Activated CD4-positive, alpha-beta T cell treated with anti-CD3 and anti-CD28 coated beads, Interleukin-10, Interleukin-2, amounts not matched to agents 100 ng/mL and 50 ng/mL, durations not matched to agents 16 hours and 8 hours (primary cell): ENCODE data around the gene SIL1.
"Not testable (repeated sequence)": the region's sequence is repeated elsewhere in the genome, so short reads cannot be mapped to it uniquely, and the experiment has no call there.

Source experiments
- DNase-seq: peaks from one replicate; pipeline ENCODE4 v3.0.0-alpha.2; 2020

The SIL1 gene

DNA sequence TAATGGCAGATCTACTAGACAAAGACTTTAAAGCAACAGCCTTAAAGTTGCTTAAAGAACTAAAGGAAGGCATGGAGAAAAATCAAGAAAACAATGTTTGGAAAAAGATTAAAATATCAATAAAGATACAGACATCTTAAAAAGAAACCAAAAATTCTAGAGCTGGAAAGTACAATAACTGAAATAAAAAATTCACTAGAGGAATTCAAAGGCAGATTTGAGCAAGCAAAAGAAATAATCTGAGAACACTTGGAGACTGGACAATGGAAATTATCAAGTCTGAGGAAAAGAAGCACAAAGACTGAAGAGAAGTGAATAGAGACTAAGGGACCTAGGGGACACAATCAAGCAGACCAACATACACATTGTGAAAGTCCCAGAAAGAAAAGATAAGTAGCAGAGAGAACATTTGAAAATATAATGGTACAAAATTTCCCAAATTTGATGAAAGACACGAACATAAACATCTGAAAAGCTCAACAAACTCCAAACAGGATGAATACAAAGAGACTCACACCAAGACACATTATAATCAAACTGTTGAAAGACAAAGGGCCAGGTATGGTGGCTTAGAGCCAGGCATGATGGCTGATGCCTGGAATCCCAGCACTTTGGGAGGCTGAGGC lies 26.3 kb downstream of the SIL1 start:
- DNase-seq: no peak

DNA sequence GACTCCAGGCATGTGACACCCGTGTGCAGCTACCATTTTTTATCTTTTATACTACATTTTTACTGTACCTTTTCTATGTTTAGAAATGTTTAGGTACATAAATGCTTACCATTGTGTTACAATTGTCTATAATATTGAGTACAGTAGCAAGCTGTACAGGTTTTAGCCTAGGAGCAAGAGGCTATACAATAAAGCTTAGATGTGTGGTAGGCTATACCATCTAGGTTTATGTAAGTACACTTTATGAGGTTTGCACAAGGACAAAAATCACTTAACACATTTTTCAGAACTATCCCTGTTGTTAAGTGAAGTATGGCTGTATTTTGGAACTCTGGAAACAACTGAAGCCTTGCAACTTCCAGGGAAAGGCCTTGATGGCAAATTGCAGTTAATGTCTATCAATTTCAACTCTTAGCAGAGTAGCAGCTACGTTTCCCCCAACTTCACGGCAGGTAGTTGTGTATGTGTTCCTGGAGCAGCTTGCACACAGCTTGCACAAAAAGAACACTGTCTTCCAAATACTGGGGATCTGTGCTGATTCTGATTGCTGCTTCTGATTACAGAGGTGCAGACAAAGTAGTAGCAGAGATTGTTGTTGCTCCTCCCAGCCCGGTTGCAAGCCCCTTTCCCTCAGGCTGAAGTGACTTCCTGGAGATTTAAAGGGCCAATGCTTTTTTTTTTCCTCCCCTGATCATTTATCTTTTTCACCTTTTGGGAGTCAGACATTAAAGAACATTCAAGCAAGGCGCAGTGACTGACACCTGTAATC lies 30.0 kb downstream of the SIL1 start:
- DNase-seq: no peak

DNA sequence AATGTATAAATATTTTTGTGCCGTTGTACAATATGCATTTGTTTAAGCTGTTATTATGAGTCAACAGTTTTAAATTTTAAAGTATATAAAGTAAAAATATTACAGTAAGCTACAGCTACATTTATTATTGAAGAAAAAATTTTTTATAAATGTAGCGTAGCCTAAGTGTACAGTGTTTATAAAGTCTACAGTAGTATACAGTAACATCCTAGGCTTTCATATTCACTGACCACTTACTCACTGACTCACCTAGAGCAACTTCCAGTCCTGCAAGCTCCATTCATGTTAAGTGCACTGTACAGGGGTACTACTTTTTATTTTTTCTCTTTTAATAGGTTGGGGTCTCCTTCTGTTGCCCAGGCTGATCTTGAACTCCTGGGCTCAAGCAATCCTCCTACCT lies 30.6 kb downstream of the SIL1 start:
- no peak for DNase-seq

DNA sequence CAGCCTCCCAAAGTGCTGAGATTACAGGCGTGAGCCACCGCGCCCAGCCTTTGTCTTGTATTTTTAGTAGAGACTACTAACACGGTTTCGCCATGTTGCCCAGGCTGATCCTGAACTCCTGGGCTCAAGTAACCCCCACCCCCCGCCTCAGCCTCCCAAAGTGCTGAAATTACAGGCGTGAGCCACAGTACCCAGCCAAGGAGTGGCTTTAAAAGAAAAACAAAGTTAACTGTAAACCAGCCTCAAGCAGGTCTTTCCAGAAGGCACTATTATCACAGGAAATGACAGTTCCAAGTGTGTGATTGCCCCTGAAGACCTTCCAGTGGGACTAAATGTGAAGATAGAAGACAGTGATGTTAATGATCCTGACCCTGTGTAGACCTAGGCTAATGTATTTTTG lies 31.1 kb downstream of the SIL1 start:
- DNase-seq: no peak

DNA sequence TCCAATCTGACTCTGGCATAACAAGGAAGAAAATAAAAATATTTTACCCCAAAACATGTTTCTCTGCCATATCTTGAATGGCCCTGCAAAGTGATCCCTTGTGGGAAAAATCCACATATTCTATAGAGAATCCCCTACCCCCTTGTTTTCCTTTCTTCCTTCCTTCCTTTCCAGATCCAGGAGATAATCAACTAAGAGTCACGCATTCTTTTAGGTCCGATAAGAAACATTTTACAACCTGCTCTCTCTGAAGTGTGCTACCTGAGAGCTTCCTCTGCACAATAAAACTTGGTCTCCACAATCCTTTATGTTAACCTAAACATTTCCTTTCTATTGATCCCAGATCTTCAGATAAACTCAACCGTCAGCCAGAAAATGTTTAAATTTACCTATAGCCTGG lies 33.3 kb downstream of the SIL1 start:
- not testable (repeated sequence) for DNase-seq

DNA sequence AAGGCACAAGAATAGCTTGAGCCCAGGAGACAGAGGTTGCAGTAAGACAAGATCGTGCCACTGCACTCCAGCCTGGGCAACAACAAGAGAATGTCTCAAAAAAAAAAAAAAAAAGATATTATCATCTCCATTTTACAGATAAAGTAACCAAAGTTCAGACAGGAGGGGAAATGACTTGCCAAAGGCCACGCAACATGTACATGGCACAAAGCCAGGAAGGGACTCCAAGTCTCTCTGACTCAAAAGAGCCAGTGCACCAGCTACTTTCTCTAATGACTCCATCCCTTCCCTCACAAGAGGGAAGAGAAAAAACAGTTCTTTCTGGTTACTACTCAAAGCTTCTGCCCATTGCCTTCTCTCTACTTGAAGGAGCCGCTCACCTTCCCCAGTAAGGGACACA lies 34.1 kb downstream of the SIL1 start:
- DNase-seq: peak; percentile 19

DNA sequence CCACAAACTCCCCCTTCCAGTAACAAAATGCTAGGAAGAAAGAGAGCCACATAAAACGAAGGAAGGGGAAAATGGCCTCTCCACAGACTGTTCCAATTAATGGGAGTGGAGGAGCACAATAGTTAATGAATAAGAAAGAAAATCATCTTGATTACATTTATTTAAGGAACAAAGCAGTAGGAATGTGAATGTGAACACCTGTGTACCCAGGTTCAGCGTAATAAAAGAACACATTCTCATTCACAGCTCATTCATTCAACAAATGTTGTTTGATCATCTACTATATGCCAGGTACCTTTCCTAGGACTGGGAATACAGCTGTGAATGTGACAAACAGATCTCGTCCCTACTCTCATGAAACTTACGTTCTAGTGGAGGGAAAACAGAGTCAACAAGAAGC lies 35.7 kb downstream of the SIL1 start:
- no peak for DNase-seq

DNA sequence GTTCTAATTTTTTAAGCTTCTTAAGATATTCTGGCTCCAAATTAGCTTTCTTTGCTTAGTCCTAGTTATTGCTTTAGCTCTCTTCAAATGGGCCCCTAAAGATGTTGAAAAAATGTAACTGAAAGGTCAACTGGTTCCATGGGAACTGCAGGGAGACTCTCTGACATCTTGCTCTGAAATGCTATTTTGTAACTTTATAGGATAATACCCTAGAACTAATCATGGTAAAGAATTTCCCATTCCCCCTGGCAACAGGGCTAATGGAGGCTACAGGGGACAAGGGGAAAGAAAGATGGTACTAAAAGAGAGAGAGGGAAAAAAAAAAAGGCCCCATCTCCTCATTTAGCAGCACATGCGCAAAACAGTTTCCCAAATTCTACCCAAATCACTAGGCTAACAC lies 39.4 kb downstream of the SIL1 start:
- no peak for DNase-seq

DNA sequence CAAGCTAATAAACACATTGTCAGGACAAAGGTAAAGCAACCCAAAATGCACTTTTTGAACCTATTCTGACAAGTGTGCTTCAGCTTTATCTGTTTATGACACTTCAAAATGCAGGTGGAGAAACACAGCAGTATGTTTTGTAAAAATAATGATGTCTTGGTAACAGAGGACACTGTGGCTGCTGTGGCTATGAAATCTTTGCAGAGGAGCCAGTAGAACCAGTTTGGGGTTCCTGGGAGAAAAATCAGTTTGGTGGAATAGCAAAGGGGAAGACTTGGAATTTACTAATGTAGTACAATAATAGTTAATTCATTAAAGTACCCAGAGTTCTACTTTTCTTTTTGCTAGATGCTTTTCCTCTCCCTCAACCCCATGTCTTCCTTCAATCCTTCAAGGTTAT lies 40.6 kb downstream of the SIL1 start:
- no peak for DNase-seq

DNA sequence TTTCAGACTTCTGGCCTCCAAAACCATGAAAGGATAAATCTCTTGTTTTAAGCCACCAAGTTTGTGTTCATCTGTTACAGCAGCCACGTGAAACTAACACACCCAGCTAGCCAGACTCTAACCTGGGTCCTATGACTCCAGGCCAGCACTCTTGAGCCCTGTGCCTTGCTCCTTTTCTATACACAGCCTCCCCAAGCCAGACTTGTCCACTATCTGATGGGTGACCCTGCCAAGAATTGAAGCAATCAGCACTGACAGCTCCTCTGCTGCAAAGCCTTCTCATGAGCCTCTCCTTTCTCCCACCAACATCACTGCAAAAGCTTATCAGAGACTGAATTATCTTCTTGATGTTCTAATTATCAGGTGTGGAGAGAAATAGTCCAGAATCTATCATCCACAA lies 41.4 kb downstream of the SIL1 start:
- DNase-seq: no peak

DNA sequence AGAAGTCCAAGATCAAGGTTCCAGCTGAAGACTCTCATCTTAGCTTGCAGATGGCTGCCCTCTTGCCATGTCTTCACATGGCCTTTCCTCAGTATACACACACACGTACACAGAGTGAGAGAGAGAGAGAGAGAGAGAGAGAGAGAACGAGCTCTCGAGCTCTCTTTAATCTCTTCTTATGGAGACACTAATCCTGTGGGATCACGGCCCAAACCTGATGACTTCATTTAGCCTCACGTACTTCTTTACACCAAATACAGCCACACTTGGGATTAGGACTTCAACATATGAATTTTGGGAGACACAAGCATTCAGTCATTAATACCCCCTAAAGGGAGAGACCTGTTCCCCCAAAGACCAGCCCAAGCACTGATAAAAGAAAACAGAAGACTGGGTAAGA lies 42.8 kb downstream of the SIL1 start:
- no peak for DNase-seq

DNA sequence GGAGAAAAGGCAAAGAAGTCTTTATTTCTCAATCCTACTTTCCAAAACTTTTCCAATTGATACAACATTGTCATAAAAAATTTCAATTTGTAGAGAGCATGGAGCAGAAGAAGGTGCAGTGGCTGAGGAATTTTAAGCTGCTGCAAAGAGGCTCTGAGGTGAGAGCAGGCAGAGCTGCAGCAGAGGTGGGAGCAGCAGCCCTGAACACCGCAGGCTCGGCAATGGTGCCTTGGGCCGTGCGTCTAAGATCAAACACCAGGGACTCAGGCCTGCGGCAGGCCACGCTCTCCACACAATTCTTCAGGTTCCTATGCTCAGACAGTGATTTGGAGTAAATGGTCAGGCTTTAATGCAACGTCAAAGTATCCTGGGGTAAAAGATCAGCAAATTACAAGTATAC lies 46.3 kb downstream of the SIL1 start:
- DNase-seq: no peak

DNA sequence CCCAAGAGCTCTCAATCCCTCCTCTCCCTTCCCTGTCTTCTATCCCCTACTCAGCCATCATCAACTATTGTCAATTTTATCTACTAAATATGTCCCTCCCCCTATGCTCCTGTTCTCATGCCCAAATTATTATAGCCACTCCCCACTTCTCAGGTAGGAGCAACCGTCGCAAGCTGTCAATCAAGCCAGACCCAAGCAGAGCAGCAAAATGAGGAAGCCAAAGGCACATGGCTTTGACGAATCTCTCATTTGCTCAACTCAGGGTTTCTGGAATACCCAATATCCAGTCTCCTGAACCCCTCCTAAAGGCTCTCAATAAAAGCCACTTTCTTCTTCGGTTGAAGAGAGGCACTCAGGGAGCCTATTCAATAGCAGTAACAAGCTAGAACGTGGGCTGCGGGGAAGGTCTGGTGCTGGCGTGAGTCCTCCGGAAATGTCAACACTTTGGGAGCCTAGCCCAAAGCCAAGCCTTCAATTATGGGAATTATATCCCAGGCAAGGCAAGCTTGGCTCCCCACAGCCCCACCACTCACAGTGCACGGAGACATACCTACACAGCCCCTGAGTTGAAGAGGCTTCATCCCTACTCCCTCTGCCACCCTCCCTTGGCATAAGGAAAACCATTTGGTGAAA lies 47.7 kb downstream of the SIL1 start:
- no peak for DNase-seq

DNA sequence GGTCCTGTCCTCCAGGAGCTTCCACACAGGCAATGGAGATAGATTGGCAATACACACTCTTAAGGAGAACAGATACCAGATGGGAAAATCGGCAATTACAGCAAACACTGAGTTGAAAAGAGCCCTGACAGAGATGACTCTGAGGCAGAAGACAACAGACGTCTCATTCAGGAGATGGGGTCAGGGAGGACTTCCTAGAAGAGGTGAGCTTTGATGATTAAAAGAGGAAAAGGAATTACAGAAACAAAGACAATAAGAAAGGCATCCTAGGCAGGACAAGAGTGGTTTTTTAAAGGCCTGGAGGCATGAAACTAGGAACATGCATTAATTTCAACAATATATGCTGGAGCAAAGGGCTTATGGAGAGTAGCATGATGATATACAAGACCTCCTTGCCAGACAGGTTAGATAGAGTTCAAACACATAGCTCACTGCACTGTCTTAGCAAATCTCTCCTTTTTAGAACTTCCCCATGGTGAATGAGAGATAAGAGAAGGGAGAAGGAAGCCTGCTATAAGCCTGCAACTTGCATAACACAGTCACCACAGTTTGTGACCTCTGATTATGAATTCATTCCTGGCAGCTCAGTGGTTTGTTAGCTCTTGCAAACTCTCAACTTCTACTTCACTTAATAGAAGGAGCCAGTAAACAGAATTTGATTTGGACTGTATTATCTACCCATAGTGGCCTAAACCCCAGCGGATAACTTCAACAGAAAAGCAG lies 48.5 kb downstream of the SIL1 start:
- DNase-seq: no peak

DNA sequence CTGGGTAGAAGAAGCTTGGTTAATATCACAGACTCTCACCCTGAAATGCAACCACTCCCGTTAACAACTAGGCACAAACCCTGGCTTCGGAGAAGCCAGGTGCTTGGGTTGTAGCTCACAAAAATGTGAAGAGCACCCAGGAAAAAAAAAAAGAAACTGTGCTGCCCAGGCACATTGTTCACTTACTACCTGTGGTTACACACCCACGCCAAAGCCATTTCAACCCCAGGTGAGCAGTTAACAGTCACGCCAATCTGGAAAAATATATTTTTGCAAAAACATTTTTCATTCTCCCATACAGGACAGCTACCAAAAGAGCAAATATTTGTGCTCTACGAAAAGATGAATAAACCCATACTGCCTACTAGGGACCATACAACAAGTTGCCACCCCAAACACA lies 49.2 kb downstream of the SIL1 start:
- no peak for DNase-seq

DNA sequence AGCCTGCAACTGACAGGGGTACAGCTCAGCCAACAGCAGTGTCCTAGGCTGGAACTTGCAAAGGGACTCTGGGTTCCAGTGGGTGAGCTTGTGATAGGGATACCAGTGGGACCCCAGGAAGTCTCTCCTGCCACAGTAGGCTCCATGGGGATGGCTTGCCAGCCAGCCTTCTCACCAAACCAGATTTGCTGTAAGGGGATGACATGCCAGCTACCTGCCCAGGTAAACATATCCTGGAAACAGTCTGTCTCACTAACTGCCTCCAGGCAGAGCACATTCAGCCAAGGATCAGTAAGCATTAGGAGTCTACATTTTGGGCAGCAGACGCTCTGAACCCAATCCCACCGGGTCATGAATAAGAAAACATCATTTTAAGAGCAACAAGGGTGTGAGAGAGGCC lies 49.9 kb downstream of the SIL1 start:
- DNase-seq: no peak

DNA sequence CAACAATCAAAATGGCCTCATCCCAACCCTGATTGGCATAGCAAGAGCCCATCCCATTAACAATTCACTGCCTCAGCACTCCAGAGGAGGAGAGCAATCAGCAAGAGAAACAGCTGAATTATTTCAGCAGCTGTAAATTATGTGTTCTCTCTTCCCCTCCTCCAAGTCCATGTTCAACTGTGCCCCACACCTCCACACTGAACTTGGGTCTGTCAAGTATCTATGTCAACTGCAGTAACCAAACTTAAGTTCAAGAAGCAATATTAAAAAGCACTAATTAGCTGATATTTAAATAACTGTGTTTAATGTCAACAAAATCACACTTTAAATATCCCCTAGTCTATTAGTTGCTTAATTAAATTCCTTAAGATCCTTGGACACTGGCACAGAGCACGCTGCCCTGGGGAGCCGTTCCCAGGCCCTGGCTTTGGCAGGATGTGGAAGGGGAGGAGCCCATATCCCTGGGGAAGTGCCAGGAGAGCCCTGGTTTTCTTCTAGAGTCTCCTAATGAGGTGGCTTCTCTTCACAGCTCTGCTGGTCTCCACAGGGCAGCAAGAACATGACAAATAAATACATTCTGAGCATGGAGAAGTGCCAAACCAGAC lies 50.6 kb downstream of the SIL1 start:
- no peak for DNase-seq

DNA sequence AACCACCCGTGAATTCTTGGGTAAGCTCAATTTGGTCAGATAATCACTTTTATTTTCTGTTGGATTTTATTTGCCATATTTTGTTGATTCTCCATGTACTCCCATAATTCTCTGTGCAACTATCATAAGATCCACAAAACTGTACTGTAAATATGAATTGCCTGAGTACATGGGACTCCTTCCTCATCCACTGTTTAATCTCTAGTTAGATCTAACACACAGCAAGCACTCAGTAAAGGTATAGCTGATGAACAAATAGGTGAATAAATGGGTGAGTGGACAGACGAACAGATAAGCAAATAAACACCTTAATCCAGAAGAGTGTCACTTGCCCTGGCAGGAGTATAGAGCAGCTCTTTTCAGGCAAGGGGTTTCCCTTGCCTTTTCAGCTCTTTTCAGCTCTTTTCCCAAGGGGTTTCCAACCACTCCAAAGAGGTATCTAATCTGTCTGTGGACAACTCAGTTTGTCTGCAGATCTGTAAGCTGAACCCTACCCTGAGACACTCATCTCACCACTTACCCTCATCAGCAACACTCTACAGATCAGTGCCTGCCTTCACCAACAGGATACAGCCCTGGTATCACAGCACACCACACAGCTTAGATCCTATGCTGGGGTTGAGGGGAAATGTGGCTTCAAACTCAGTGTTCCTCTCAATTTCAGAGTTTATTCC lies 51.2 kb downstream of the SIL1 start:
- peak; percentile 32 for DNase-seq

DNA sequence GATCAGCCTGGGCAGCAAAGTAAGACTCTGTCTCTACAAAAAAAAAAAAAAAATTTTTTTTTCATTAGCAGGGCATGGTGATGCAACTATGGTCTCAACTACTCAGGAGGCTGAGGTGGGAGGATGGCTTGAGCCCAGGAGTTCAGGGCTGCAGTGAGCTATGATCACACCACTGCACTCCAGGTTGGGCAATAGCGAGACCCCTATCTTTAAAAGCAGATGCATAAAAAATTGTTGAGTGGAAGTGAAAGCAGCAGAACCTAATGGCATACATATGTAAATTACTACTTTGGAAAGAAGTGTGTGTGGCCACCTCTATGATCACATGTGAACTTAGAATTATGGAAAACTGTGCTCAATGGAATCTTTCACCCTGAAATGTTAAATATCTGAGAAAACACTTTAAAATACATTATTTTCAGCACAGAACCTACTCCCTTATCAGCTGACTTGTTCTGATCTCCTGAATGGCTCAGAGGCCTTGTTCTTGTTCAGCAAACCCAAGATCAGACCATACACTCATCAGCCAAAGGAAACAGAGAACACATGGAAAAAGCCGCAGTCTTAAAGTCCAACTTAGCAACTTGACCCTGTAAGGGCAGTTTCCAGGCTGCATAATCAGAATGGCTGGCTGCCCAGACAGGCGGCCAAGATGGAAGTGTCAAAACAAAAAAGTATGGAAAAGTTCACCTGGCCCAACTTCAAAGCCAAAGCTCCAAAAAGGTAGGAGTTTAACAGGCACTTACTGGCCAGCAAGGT lies 56.5 kb downstream of the SIL1 start:
- DNase-seq: no peak

DNA sequence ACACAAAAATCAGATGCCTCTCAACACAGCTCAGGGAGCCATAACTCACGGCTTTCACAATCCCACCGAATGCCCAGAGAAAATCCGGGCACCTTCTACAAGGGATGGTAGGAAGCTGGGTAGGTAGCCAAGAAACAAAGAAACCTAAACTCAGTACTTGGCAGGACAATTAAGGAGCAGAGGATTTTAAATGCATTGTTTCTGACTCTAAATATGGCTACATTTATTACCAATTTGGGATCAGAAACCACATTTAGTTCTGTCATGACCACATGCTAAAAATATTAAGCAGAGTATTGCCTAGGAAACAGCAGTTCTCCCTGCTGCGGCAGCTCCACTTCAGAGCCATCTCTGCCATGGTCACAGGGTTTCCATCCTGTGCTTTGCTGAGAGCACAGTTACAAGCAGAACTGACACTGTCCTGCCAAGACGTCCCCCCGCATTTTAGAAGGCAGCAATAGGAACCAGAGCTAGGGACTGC lies 57.5 kb downstream of the SIL1 start:
- DNase-seq: no peak

DNA sequence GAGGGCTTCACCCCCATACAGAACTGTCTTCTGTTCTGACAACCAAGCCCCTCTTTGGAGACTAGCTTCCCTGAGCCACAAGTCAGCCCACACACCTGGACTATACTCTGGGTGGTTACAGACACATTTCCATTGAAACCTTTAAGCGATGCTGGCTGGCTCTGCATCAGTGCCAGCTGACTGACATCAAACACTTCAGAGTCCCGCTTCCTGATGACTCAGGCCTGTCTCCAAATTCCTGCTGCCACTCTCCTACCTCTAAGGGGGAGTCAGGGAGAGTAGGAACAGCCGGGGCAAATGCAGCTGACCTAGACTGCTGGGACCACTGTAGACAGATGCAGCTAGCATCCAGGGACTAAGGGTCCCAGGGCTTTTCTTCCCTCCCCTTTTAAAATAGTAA lies 59.4 kb downstream of the SIL1 start:
- no peak for DNase-seq

DNA sequence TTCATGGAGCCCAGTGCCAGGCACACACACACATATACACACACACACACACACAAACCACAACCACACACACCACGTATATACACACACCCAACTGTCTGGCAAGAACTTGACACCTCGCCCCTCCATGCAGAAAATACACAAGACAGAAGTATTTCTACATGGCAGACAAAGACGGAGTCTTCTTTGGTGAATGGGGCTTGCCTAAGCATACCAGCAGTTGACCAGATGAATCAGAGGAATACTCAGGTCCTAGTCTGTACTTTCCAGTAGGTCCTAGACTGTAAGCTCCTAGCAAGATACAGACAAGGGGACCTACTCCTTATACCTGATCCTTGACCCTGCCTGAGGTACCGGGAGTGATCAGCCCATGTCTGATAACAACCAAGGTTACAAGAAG lies 60.1 kb downstream of the SIL1 start:
- no peak for DNase-seq
